ENCODE data around the gene ACADL. TPM values are rescaled to one million over a fixed set of nuclear protein-coding genes. Genes with fewer than 3 reads are reported as not detected.

ACADL gene
- total and polyA plus RNA-seq, 2 of the 8 experiments (the other 6 are each of a cell fraction or from before 2014, with no cell fraction given) = 0.11 to 0.34 TPM

- TF ChIP-seq JUND (IDR thresholded peaks at IDR 0.05; ENCODE audit: low read length) (no peak), JUN (IDR thresholded peaks at IDR 0.05; ENCODE audit: low read depth, low read length) (no peak), ATF2 (IDR thresholded peaks at IDR 0.05; ENCODE audit: low read length) (no peak), POLR2A (IDR thresholded peaks at IDR 0.05; ENCODE audit: control extremely low read depth in 1 of 2, low read depth in 2 of 2, low read length in 2 of 2) (no peak), CTCF (IDR thresholded peaks at IDR 0.05; ENCODE audit: control extremely low read depth in 1 of 3, insufficient read depth in 1 of 3, low read depth in 1 of 3, low read length in 3 of 3) (no peak), SIRT6 (IDR thresholded peaks at IDR 0.05; ENCODE audit: low read length) (no peak), TBP (IDR thresholded peaks at IDR 0.05; ENCODE audit: low read depth, low read length) (no peak), FOSL1 (IDR thresholded peaks at IDR 0.05; ENCODE audit: insufficient read depth, low read depth, low read length) (no peak), MAFK (IDR thresholded peaks at IDR 0.05; ENCODE audit: low read depth, low read length) (no peak), TAF1 (IDR thresholded peaks at IDR 0.05; ENCODE audit: low read depth, low read length) (0 out of 2 replicates have a peak, but pooled peaks have one; percentile 36), MAX (IDR thresholded peaks at IDR 0.05) (no peak), KDM1A (IDR thresholded peaks at IDR 0.05; ENCODE audit: borderline replicate concordance, low read length) (no peak), TAF7 (optimal IDR thresholded peaks at IDR 0.05; ENCODE audit: borderline replicate concordance, low read depth, low read length) (no peak), RFX5 (IDR thresholded peaks at IDR 0.05; ENCODE audit: borderline replicate concordance, low read depth, low read length) (no peak), ATF3 (IDR thresholded peaks at IDR 0.05; ENCODE audit: insufficient read depth, low read depth, low read length) (no peak), BCL11A (IDR thresholded peaks at IDR 0.05; ENCODE audit: low read depth in 2 of 2, low read length in 2 of 2) (no peak), SP1 (IDR thresholded peaks at IDR 0.05; ENCODE audit: low read depth, low read length) (peak; percentile 53; the same call in 1 of the 2 replicates), TEAD4 (IDR thresholded peaks at IDR 0.05; ENCODE audit: low read depth, low read length) (0 out of 2 replicates have a peak, but pooled peaks have one; percentile 20)
These were observed 47.5 kb downstream of the ACADL start (continued) for GRCh38 chr2:210177769-210178168.

All from H1 (cell line).